RWPE2 (cell line): Measurements from ENCODE around the gene FBXL17.
"Not testable (repeated sequence)": the region's sequence is repeated elsewhere in the genome, so short reads cannot be mapped to it uniquely, and the experiment has no call there.

Experiments
- ATAC-seq: fragments of 200-7000 bp; cut with Tn5 transposase; 3 replicates; pipeline ENCODE4 v1.9.1; 2021; ENCODE audit warnings: low read depth
- DNase-seq: peaks from one replicate; pipeline ENCODE4 v3.0.0-alpha.2; 2020; ENCODE audit warnings: low spot score
- H3K27ac ChIP-seq: fragments of 450-650 bp; 2 replicates; pipeline ENCODE4 v1.5.1; 2017; ENCODE audit warnings: mild to moderate bottlenecking; ENCODE audit not compliant: poor library complexity, severe bottlenecking
- H3K27me3 ChIP-seq: fragments of 250-450 bp; sonication (Bioruptor Pico); 2 replicates; pipeline ENCODE4 v1.5.1; 2021; ENCODE audit warnings: mild to moderate bottlenecking, moderate library complexity; ENCODE audit not compliant: insufficient read depth, poor library complexity, severe bottlenecking
- H3K36me3 ChIP-seq: fragments of 250-450 bp; sonication (Bioruptor Pico); 2 replicates; pipeline ENCODE4 v1.5.1; 2020; ENCODE audit warnings: low read depth, mild to moderate bottlenecking, moderate library complexity
- H3K4me1 ChIP-seq: fragments of 250-450 bp; sonication (Bioruptor Pico); 2 replicates; pipeline ENCODE4 v1.5.1; 2021; ENCODE audit warnings: mild to moderate bottlenecking, moderate library complexity; ENCODE audit not compliant: insufficient read depth, poor library complexity, severe bottlenecking
- H3K4me3 ChIP-seq: fragments of 250-450 bp; sonication (Bioruptor Pico); 2 replicates; pipeline ENCODE4 v1.5.1; 2021; ENCODE audit warnings: mild to moderate bottlenecking, moderate library complexity; ENCODE audit not compliant: severe bottlenecking
- H3K9me3 ChIP-seq: fragments of 250-450 bp; sonication (Bioruptor Pico); 2 replicates; pipeline ENCODE4 v1.5.1; 2021; ENCODE audit warnings: mild to moderate bottlenecking, moderate library complexity; ENCODE audit not compliant: severe bottlenecking
- TF ChIP-seq, protein P1 (sequence below): fragments of 450-650 bp; IDR thresholded peaks from one replicate; pipeline ENCODE4 v1.5.1; 2017; ENCODE audit warnings: mild to moderate bottlenecking, moderate library complexity; ENCODE audit not compliant: poor library complexity, severe bottlenecking

The FBXL17 gene

GRCh38 chr5:108398964-108399363 is 17.1 kb upstream of the FBXL17 start:
- TF ChIP-seq, protein P1, sequence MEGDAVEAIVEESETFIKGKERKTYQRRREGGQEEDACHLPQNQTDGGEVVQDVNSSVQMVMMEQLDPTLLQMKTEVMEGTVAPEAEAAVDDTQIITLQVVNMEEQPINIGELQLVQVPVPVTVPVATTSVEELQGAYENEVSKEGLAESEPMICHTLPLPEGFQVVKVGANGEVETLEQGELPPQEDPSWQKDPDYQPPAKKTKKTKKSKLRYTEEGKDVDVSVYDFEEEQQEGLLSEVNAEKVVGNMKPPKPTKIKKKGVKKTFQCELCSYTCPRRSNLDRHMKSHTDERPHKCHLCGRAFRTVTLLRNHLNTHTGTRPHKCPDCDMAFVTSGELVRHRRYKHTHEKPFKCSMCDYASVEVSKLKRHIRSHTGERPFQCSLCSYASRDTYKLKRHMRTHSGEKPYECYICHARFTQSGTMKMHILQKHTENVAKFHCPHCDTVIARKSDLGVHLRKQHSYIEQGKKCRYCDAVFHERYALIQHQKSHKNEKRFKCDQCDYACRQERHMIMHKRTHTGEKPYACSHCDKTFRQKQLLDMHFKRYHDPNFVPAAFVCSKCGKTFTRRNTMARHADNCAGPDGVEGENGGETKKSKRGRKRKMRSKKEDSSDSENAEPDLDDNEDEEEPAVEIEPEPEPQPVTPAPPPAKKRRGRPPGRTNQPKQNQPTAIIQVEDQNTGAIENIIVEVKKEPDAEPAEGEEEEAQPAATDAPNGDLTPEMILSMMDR: no peak
- Histone ChIP-seq H3K4me3 (no peak overlapping the region), H3K27me3 (no peaks in the 10 kb centered on the region), H3K9me3 (no peaks in the 10 kb centered on the region), H3K4me1 (no peaks in the 10 kb centered on the region), H3K27ac (no peak overlapping the region), H3K36me3 (no peaks in the 10 kb centered on the region)
- DNase-seq: no peak
- no peak for ATAC-seq

GRCh38 chr5:108396837-108397236 is 14.9 kb upstream of the FBXL17 start:
- not testable (repeated sequence) for H3K4me3 ChIP-seq, DNase-seq, H3K27me3 ChIP-seq, H3K27ac ChIP-seq, H3K9me3 ChIP-seq, H3K4me1 ChIP-seq, ATAC-seq, H3K36me3 ChIP-seq

DNA sequence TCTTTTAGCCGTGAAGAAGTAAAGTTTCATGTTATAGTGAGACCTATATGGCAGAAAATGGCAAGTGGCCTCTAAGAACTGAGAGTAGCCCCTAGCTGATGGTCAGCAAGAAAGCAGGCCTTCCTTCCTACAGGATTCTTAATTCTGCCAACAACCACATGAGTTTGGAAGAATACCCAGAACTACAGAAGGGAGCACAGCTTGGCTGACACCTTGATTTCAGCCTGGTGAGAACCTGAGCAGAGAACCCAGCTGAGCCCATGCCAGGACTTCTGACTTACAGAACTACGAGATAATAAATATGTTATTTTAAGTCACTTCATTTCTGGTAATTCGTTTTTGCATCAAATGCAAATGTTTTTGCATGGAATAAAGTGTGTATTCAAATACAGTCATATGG is 5.9 kb upstream of the FBXL17 start:
- TF ChIP-seq, protein P1: no peak

GRCh38 chr5:108386345-108387061 is 4.6 kb upstream of the FBXL17 start:
- no peak for ATAC-seq

More for the DNA sequence above, 5.9 kb upstream of the FBXL17 start:
- H3K27me3 ChIP-seq: no peaks in the 10 kb centered on the region
- no peak for DNase-seq
- no peaks in the 10 kb centered on the region for H3K4me1 ChIP-seq
- no peak for ATAC-seq
- H3K36me3 ChIP-seq: no peaks in the 10 kb centered on the region
- H3K27ac ChIP-seq: no peak overlapping the region
- no peaks in the 10 kb centered on the region for H3K9me3 ChIP-seq
- H3K4me3 ChIP-seq: no peak overlapping the region

GRCh38 chr5:108384741-108385140 is 2.8 kb upstream of the FBXL17 start:
- Histone ChIP-seq H3K27me3 (no peaks in the 10 kb centered on the region), H3K36me3 (no peaks in the 10 kb centered on the region), H3K9me3 (no peaks in the 10 kb centered on the region), H3K27ac (no peak overlapping the region), H3K4me3 (no peak overlapping the region), H3K4me1 (no peaks in the 10 kb centered on the region)
- TF ChIP-seq, protein P1: no peak
- ATAC-seq: no peak
- no peak for DNase-seq

More at GRCh38 chr5:108386345-108387061, 4.6 kb upstream of the FBXL17 start:
- Histone ChIP-seq H3K4me1 (no peaks in the 10 kb centered on the region), H3K4me3 (no peak overlapping the region), H3K27ac (no peak overlapping the region), H3K36me3 (no peaks in the 10 kb centered on the region), H3K27me3 (no peaks in the 10 kb centered on the region), H3K9me3 (no peaks in the 10 kb centered on the region)
- no peak for DNase-seq
- TF ChIP-seq, protein P1: no peak
